HEK293 (cell line): ENCODE results near the gene AKAP6.

ENCODE experiments used
- CTCF ChIA-PET: fragments of 350-600 bp; formaldehyde crosslinking; extraction: SDS; loops from one replicate; lab custom pipeline; 2021; ENCODE audit warnings: antibody characterized with exemption; lab: Yijun Ruan, JAX
- POLR2A ChIA-PET: fragments of 300-600 bp; formaldehyde crosslinking; extraction: SDS; loops from one replicate; lab custom pipeline; 2020; ENCODE audit warnings: antibody characterized with exemption, inconsistent platforms; lab: Yijun Ruan, JAX
- H3K27ac ChIP-seq: fragments of 200-500 bp; sonication (Bioruptor generic); 2 replicates; pipeline ENCODE4 v1.5.1; 2014; ENCODE audit warnings: low read depth, low read length, control low read depth, inconsistent platforms; ENCODE audit errors: extremely low read depth
- H3K36me3 ChIP-seq, 2 experiments: fragments of 200-500 bp in 1 of 2; sonication (Bioruptor generic) in 1 of 2; 1 replicate in 1 of 2; 2 replicates in 1 of 2; pipeline ENCODE4 v1.5.1; 2014 to 2017; ENCODE audit warnings: inconsistent platforms in 2 of 2, low read length in 2 of 2; ENCODE audit not compliant: control insufficient read depth in 2 of 2, insufficient read depth in 1 of 2
- H3K4me1 ChIP-seq: fragments of 200-500 bp; sonication (Bioruptor generic); 2 replicates; pipeline ENCODE4 v1.5.1; 2014; ENCODE audit warnings: mild to moderate bottlenecking, low read length, inconsistent platforms; ENCODE audit not compliant: control insufficient read depth, insufficient read depth
- H3K4me3 ChIP-seq: 2 replicates; pipeline ENCODE4 v1.5.1; 2011; ENCODE audit warnings: low read depth, mild to moderate bottlenecking, control low read depth, low read length, moderate library complexity
- H3K9me3 ChIP-seq: fragments of 200-500 bp; sonication (Bioruptor generic); 2 replicates; pipeline ENCODE4 v1.5.1; 2014; ENCODE audit warnings: low read depth, low read length, inconsistent platforms; ENCODE audit not compliant: control insufficient read depth, insufficient read depth
- ATF2 ChIP-seq: fragments of 450-650 bp; formaldehyde crosslinking; IDR thresholded peaks from 2 replicates; pipeline ENCODE4 v1.5.1; 2016; ENCODE audit warnings: missing biosample characterization, missing genetic modification characterization, low read depth
- FEZF1 ChIP-seq: fragments of 450-650 bp; formaldehyde crosslinking; IDR thresholded peaks from 2 replicates; pipeline ENCODE4 v1.5.1; 2016; ENCODE audit warnings: missing biosample characterization, missing genetic modification characterization
- KLF8 ChIP-seq: fragments of 450-650 bp; formaldehyde crosslinking; IDR thresholded peaks from 2 replicates; pipeline ENCODE4 v1.5.1; 2016; ENCODE audit warnings: missing biosample characterization, missing genetic modification characterization
- MEIS1 ChIP-seq: sonication (generic); formaldehyde crosslinking; IDR thresholded peaks from 2 replicates; pipeline ENCODE4 v1.8.1; 2022; ENCODE audit warnings: missing genetic modification reagents, mild to moderate bottlenecking, borderline replicate concordance
- TCF7L2 ChIP-seq: IDR thresholded peaks from 2 replicates; pipeline ENCODE4 v1.6.1; 2011; ENCODE audit warnings: low read depth, mild to moderate bottlenecking, inconsistent platforms, low read length, moderate library complexity, borderline replicate concordance
- ZEB2 ChIP-seq: fragments of 450-650 bp; formaldehyde crosslinking; IDR thresholded peaks from 2 replicates; pipeline ENCODE4 v1.5.1; 2016; ENCODE audit warnings: missing biosample characterization, missing genetic modification characterization
- ZFP69B ChIP-seq: fragments of 450-650 bp; formaldehyde crosslinking; IDR thresholded peaks from 2 replicates; pipeline ENCODE4 v1.5.1; 2016; ENCODE audit warnings: missing biosample characterization, missing genetic modification characterization
- ZNF221 ChIP-seq: fragments of 450-650 bp; formaldehyde crosslinking; IDR thresholded peaks from 2 replicates; pipeline ENCODE4 v1.5.1; 2017; ENCODE audit warnings: missing biosample characterization, missing genetic modification characterization, borderline replicate concordance
- ZNF518A ChIP-seq: fragments of 450-650 bp; formaldehyde crosslinking; conservative IDR thresholded peaks from 2 replicates; pipeline ENCODE4 v1.5.1; 2016; ENCODE audit warnings: low read depth, missing biosample characterization, missing genetic modification characterization
- ZNF558 ChIP-seq: fragments of 450-650 bp; formaldehyde crosslinking; IDR thresholded peaks from 2 replicates; pipeline ENCODE4 v1.5.1; 2016; ENCODE audit warnings: missing biosample characterization, missing genetic modification characterization
- ZNF629 ChIP-seq: fragments of 450-650 bp; formaldehyde crosslinking; IDR thresholded peaks from 2 replicates; pipeline ENCODE4 v1.5.1; 2017; ENCODE audit warnings: missing biosample characterization, missing genetic modification characterization

The AKAP6 gene

GRCh38 chr14:32413967-32414640 is 85.0 kb downstream of the AKAP6 start:
- Histone ChIP-seq H3K4me3 (no peak overlapping the region), H3K27ac (no peak overlapping the region), H3K36me3 (no peaks in the 10 kb centered on the region), H3K4me1 (peaks cover 8% of the 10 kb centered on the region), H3K9me3 (no peaks in the 10 kb centered on the region)
- TF ChIP-seq MEIS1 (CRISPR knock-in tag) (no peak), ZFP69B (no peak), FEZF1 (tag by site-specific recombination) (no peak)
- ChIA-PET POLR2A (no interaction called here), CTCF (interaction anchor here (0.6 kb wide), 2 partner anchors 244 to 1761 kb away, joined by 3 read pairs; no protein-coding TSS in a partner anchor)

GRCh38 chr14:32414808-32415255 is 85.7 kb downstream of the AKAP6 start:
- POLR2A ChIA-PET = no interaction called here

More at GRCh38 chr14:32414808-32415255, 85.7 kb downstream of the AKAP6 start:
- TF ChIP-seq ZNF518A (tag by site-specific recombination) (0 out of 2 replicates have a peak, but pooled peaks have one; percentile 27), KLF8 (peak; percentile 9; the same call in 1 of the 2 replicates), ZEB2 (tag by site-specific recombination) (0 out of 2 replicates have a peak, but pooled peaks have one; percentile 22), ZNF558 (tag by site-specific recombination) (0 out of 2 replicates have a peak, but pooled peaks have one; percentile 29), ZNF221 (tag by site-specific recombination) (no peak), TCF7L2 (no peak), ZNF629 (tag by site-specific recombination) (peak; percentile 62), ATF2 (tag by site-specific recombination) (peak; percentile 94)
- H3K4me1 ChIP-seq = peaks cover 11% of the 10 kb centered on the region
- no peaks in the 10 kb centered on the region for H3K36me3 ChIP-seq
- no peaks in the 10 kb centered on the region for H3K9me3 ChIP-seq
- no peak overlapping the region for H3K4me3 ChIP-seq
- CTCF ChIA-PET = interaction anchor here (0.6 to 0.7 kb wide), 2 partner anchors 243 to 341 kb away, joined by 3 read pairs; no protein-coding TSS in a partner anchor
- no peak overlapping the region for H3K27ac ChIP-seq
